ENCODE results near the gene CYTH3.
A peak's percentile ranks its signal among the peaks of the same experiment; 100 is the strongest.

CYTH3 gene

GRCh38 chr7:6248581-6248980, 23.8 kb downstream of the CYTH3 start:
- Mint-ChIP-seq H3K36me3 (ENCODE audit: low read depth) (no peaks in the 10 kb centered on the region), H3K27ac (peak overlapping the region; percentile 34 to 69 (median 61)), H3K4me1 (peaks cover 68% of the 10 kb centered on the region), H3K4me3 (no peak overlapping the region), H3K9me3 (no peaks in the 10 kb centered on the region), H3K27me3 (ENCODE audit: low read depth) (no peaks in the 10 kb centered on the region)
- TF ChIP-seq CTCF (IDR thresholded peaks at IDR 0.05; ENCODE audit: unreplicated experiment in 3 of 3) = no peak

GRCh38 chr7:6246251-6246917, 26.0 kb downstream of the CYTH3 start:
- peaks cover 52% of the 10 kb centered on the region for H3K4me1 Mint-ChIP-seq
- no peaks in the 10 kb centered on the region for H3K36me3 Mint-ChIP-seq (ENCODE audit: low read depth)
- H3K9me3 Mint-ChIP-seq = no peaks in the 10 kb centered on the region
- H3K27ac Mint-ChIP-seq = peak overlapping the region; percentile 41 to 57 (median 47)
- no peak overlapping the region for H3K4me3 Mint-ChIP-seq
- no peaks in the 10 kb centered on the region for H3K27me3 Mint-ChIP-seq (ENCODE audit: low read depth)
- TF ChIP-seq CTCF (IDR thresholded peaks at IDR 0.05; ENCODE audit: unreplicated experiment in 3 of 3) = no peak

- no peak overlapping the region for H3K4me3 Mint-ChIP-seq
Observed at GRCh38 chr7:6244021-6244420, 28.4 kb downstream of the CYTH3 start.

GRCh38 chr7:6243168-6243567, 29.3 kb downstream of the CYTH3 start:
- Mint-ChIP-seq H3K27me3 (ENCODE audit: low read depth) (no peaks in the 10 kb centered on the region), H3K4me3 (no peak overlapping the region), H3K9me3 (no peaks in the 10 kb centered on the region), H3K4me1 (peaks cover 26% of the 10 kb centered on the region), H3K36me3 (ENCODE audit: low read depth) (no peaks in the 10 kb centered on the region), H3K27ac (no peak overlapping the region)
- no peak for TF ChIP-seq CTCF (IDR thresholded peaks at IDR 0.05; ENCODE audit: unreplicated experiment in 3 of 3)

More at GRCh38 chr7:6244021-6244420, 28.4 kb downstream of the CYTH3 start:
- no peak for TF ChIP-seq CTCF (IDR thresholded peaks at IDR 0.05; ENCODE audit: unreplicated experiment in 3 of 3)
- no peaks in the 10 kb centered on the region for H3K36me3 Mint-ChIP-seq (ENCODE audit: low read depth)
- H3K4me1 Mint-ChIP-seq = peaks cover 35% of the 10 kb centered on the region
- no peaks in the 10 kb centered on the region for H3K27me3 Mint-ChIP-seq (ENCODE audit: low read depth)
- no peak overlapping the region for H3K27ac Mint-ChIP-seq
- H3K9me3 Mint-ChIP-seq = no peaks in the 10 kb centered on the region

GRCh38 chr7:6242561-6242960, 29.9 kb downstream of the CYTH3 start:
- Mint-ChIP-seq H3K27ac (no peak overlapping the region), H3K9me3 (no peaks in the 10 kb centered on the region), H3K36me3 (ENCODE audit: low read depth) (no peaks in the 10 kb centered on the region), H3K4me3 (no peak overlapping the region), H3K27me3 (ENCODE audit: low read depth) (no peaks in the 10 kb centered on the region), H3K4me1 (peaks cover 20% of the 10 kb centered on the region)
- TF ChIP-seq CTCF (IDR thresholded peaks at IDR 0.05; ENCODE audit: unreplicated experiment in 3 of 3) = no peak

- Mint-ChIP-seq H3K9me3 (no peaks in the 10 kb centered on the region), H3K4me3 (no peak overlapping the region), H3K27ac (no peak overlapping the region), H3K36me3 (ENCODE audit: low read depth) (no peaks in the 10 kb centered on the region), H3K27me3 (ENCODE audit: low read depth) (no peaks in the 10 kb centered on the region), H3K4me1 (peaks cover 11% of the 10 kb centered on the region)
- TF ChIP-seq CTCF (IDR thresholded peaks at IDR 0.05; ENCODE audit: unreplicated experiment in 3 of 3) = no peak
Observed at GRCh38 chr7:6241607-6241973, 30.8 kb downstream of the CYTH3 start.
